ENCODE data around the gene RGS7. TPM values are rescaled to one million over a fixed set of nuclear protein-coding genes. Genes with fewer than 3 reads are reported as not detected.
A peak's percentile ranks its signal among the peaks of the same experiment; 100 is the strongest.

The RGS7 gene
- polyA plus RNA-seq, 1 donor from 2014 or later, result 24.2 TPM

- no peaks in the 10 kb centered on the region for H4K20me1 ChIP-seq (ENCODE audit: insufficient read depth)
- H3K9ac ChIP-seq (ENCODE audit: low read length), result no peak overlapping the region
- H3K9me3 ChIP-seq (ENCODE audit: low read length), result no peaks in the 10 kb centered on the region
- no peaks in the 10 kb centered on the region for H3K27me3 ChIP-seq (ENCODE audit: insufficient read depth, low read depth, low read length)
- H3K4me2 ChIP-seq (ENCODE audit: low read length), result no peak overlapping the region
- H3K9me2 ChIP-seq (ENCODE audit: insufficient read depth, low read length), result no peaks in the 10 kb centered on the region
- H3K27ac ChIP-seq (ENCODE audit: low read length), result no peak overlapping the region
- no peaks in the 10 kb centered on the region for H3K79me2 ChIP-seq (replicated peaks; ENCODE audit: insufficient read depth, low read length)
- H3K4me3 ChIP-seq (ENCODE audit: low read length), result no peak overlapping the region
- no peaks in the 10 kb centered on the region for H3F3A ChIP-seq (ENCODE audit: insufficient read depth, low read length, poor library complexity, severe bottlenecking)
- H3K36me3 ChIP-seq (ENCODE audit: insufficient read depth, low read length), result no peaks in the 10 kb centered on the region
- TF ChIP-seq EP300 (conservative IDR thresholded peaks at IDR 0.05; ENCODE audit: poor library complexity, severe bottlenecking), result no peak
- TF ChIP-seq MXI1 (conservative IDR thresholded peaks at IDR 0.05; ENCODE audit: poor library complexity, severe bottlenecking), result no peak
- TF ChIP-seq SMC3 (conservative IDR thresholded peaks at IDR 0.05; ENCODE audit: poor library complexity), result no peak
- H2AFZ ChIP-seq (ENCODE audit: low read depth, low read length), result no peak overlapping the region
Observed at GRCh38 chr1:240835291-240835690, 521.7 kb downstream of the RGS7 start.

DNA sequence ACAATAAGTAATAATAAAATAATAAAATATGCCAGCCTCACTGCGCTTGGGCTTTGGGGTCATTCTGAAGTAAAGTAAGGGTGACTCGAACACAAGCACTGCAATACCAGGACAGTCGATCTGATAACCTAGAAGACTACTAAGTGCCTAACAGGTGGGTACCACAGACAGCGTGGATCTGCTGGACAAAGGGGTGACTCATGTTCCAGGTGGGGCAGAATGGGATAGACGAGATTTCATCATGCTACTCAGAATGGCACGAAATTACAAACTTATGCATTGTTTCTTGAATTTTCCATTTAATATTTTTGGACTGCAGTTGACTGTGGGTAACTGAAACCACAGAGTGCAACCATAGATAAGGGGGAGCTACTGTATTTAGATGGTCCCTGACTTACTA is 523.9 kb downstream of the RGS7 start:
- H3F3A ChIP-seq (ENCODE audit: insufficient read depth, low read length, poor library complexity, severe bottlenecking), result no peaks in the 10 kb centered on the region
- no peak overlapping the region for H3K27ac ChIP-seq (ENCODE audit: low read length)
- no peak overlapping the region for H3K4me3 ChIP-seq (ENCODE audit: low read length)
- no peaks in the 10 kb centered on the region for H3K36me3 ChIP-seq (ENCODE audit: insufficient read depth, low read length)
- H3K79me2 ChIP-seq (replicated peaks; ENCODE audit: insufficient read depth, low read length), result no peaks in the 10 kb centered on the region
- no peak overlapping the region for H3K4me2 ChIP-seq (ENCODE audit: low read length)
- H4K20me1 ChIP-seq (ENCODE audit: insufficient read depth), result no peaks in the 10 kb centered on the region
- TF ChIP-seq TAF1 (IDR thresholded peaks at IDR 0.05; ENCODE audit: low read depth) (no peak), EZH2 (IDR thresholded peaks at IDR 0.05; ENCODE audit: borderline replicate concordance, insufficient read depth, low read length, poor library complexity, severe bottlenecking) (no peak), MXI1 (conservative IDR thresholded peaks at IDR 0.05; ENCODE audit: poor library complexity, severe bottlenecking) (no peak), REST (IDR thresholded peaks at IDR 0.05; ENCODE audit: borderline replicate concordance) (no peak), EP300 (conservative IDR thresholded peaks at IDR 0.05; ENCODE audit: poor library complexity, severe bottlenecking) (no peak), POLR2AphosphoS5 (IDR thresholded peaks at IDR 0.05) (no peak), RAD21 (conservative IDR thresholded peaks at IDR 0.05) (no peak), SMC3 (conservative IDR thresholded peaks at IDR 0.05; ENCODE audit: poor library complexity) (no peak)
- TF ChIP-seq, protein P1, sequence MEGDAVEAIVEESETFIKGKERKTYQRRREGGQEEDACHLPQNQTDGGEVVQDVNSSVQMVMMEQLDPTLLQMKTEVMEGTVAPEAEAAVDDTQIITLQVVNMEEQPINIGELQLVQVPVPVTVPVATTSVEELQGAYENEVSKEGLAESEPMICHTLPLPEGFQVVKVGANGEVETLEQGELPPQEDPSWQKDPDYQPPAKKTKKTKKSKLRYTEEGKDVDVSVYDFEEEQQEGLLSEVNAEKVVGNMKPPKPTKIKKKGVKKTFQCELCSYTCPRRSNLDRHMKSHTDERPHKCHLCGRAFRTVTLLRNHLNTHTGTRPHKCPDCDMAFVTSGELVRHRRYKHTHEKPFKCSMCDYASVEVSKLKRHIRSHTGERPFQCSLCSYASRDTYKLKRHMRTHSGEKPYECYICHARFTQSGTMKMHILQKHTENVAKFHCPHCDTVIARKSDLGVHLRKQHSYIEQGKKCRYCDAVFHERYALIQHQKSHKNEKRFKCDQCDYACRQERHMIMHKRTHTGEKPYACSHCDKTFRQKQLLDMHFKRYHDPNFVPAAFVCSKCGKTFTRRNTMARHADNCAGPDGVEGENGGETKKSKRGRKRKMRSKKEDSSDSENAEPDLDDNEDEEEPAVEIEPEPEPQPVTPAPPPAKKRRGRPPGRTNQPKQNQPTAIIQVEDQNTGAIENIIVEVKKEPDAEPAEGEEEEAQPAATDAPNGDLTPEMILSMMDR (IDR thresholded peaks at IDR 0.05; ENCODE audit: poor library complexity, severe bottlenecking), result no peak
- no peaks in the 10 kb centered on the region for H3K27me3 ChIP-seq (ENCODE audit: insufficient read depth, low read depth, low read length)
- no peaks in the 10 kb centered on the region for H3K9me2 ChIP-seq (ENCODE audit: insufficient read depth, low read length)
- H2AFZ ChIP-seq (ENCODE audit: low read depth, low read length), result no peak overlapping the region
- H3K9ac ChIP-seq (ENCODE audit: low read length), result no peak overlapping the region
- no peaks in the 10 kb centered on the region for H3K9me3 ChIP-seq (ENCODE audit: low read length)

- Histone ChIP-seq H3K9me3 (ENCODE audit: low read length) (no peaks in the 10 kb centered on the region), H3K36me3 (ENCODE audit: insufficient read depth, low read length) (no peaks in the 10 kb centered on the region), H2AFZ (ENCODE audit: low read depth, low read length) (no peak overlapping the region), H3K79me2 (replicated peaks; ENCODE audit: insufficient read depth, low read length) (no peaks in the 10 kb centered on the region), H3K4me2 (ENCODE audit: low read length) (no peak overlapping the region), H3K4me3 (ENCODE audit: low read length) (no peak overlapping the region), H4K20me1 (ENCODE audit: insufficient read depth) (no peaks in the 10 kb centered on the region), H3K9me2 (ENCODE audit: insufficient read depth, low read length) (no peaks in the 10 kb centered on the region), H3K9ac (ENCODE audit: low read length) (no peak overlapping the region), H3K27ac (ENCODE audit: low read length) (no peak overlapping the region), H3F3A (ENCODE audit: insufficient read depth, low read length, poor library complexity, severe bottlenecking) (no peaks in the 10 kb centered on the region), H3K27me3 (ENCODE audit: insufficient read depth, low read depth, low read length) (no peaks in the 10 kb centered on the region)
- TF ChIP-seq EP300 (conservative IDR thresholded peaks at IDR 0.05; ENCODE audit: poor library complexity, severe bottlenecking) (no peak), REST (IDR thresholded peaks at IDR 0.05; ENCODE audit: borderline replicate concordance) (no peak), SMC3 (conservative IDR thresholded peaks at IDR 0.05; ENCODE audit: poor library complexity) (peak; percentile 60), EZH2 (IDR thresholded peaks at IDR 0.05; ENCODE audit: borderline replicate concordance, insufficient read depth, low read length, poor library complexity, severe bottlenecking) (no peak), TAF1 (IDR thresholded peaks at IDR 0.05; ENCODE audit: low read depth) (no peak), RAD21 (conservative IDR thresholded peaks at IDR 0.05) (peak; percentile 63), POLR2AphosphoS5 (IDR thresholded peaks at IDR 0.05) (no peak), MXI1 (conservative IDR thresholded peaks at IDR 0.05; ENCODE audit: poor library complexity, severe bottlenecking) (no peak)
- TF ChIP-seq, protein P1 (IDR thresholded peaks at IDR 0.05; ENCODE audit: poor library complexity, severe bottlenecking), result peak; percentile 53
Observed at GRCh38 chr1:240831922-240832321, 525.1 kb downstream of the RGS7 start.
